SK-N-SH treated with all-trans-retinoic acid at 6 μM for 48 hours (cell line): Measurements from ENCODE around the gene ZNF264.

Experiments used
- BACH2 ChIP-seq: fragments of 250-450 bp; sonication (Bioruptor Pico); IDR thresholded peaks from 2 replicates; pipeline ENCODE4 v1.9.0; 2021; ENCODE audit warnings: mild to moderate bottlenecking, borderline replicate concordance
- CSDC2 ChIP-seq: fragments of 250-450 bp; sonication (Bioruptor Pico); IDR thresholded peaks from 2 replicates; pipeline ENCODE4 v1.5.0; 2020; ENCODE audit warnings: mild to moderate bottlenecking, moderate library complexity
- ESRRG ChIP-seq: fragments of 250-450 bp; sonication (Bioruptor Pico); IDR thresholded peaks from 2 replicates; pipeline ENCODE4 v1.6.1; 2021; ENCODE audit warnings: mild to moderate bottlenecking
- GLIS3 ChIP-seq: fragments of 250-450 bp; sonication (Bioruptor Pico); IDR thresholded peaks from 2 replicates; pipeline ENCODE4 v1.5.0; 2020; ENCODE audit warnings: mild to moderate bottlenecking, moderate library complexity
- PPARA ChIP-seq: fragments of 250-450 bp; sonication (Bioruptor Pico); IDR thresholded peaks from 2 replicates; pipeline ENCODE4 v1.5.0; 2020; ENCODE audit warnings: mild to moderate bottlenecking, borderline replicate concordance
- RARB ChIP-seq: fragments of 250-450 bp; sonication (Bioruptor Pico); IDR thresholded peaks from 2 replicates; pipeline ENCODE4 v1.8.0; 2021; ENCODE audit warnings: mild to moderate bottlenecking, moderate library complexity
- SNAI2 ChIP-seq: fragments of 250-450 bp; sonication (Bioruptor Pico); IDR thresholded peaks from 2 replicates; pipeline ENCODE4 v1.5.0; 2020; ENCODE audit warnings: mild to moderate bottlenecking, moderate library complexity
- ZFP3 ChIP-seq: fragments of 250-450 bp; sonication (Bioruptor Pico); IDR thresholded peaks from 2 replicates; pipeline ENCODE4 v1.5.0; 2020; ENCODE audit warnings: mild to moderate bottlenecking, moderate library complexity
- TF ChIP-seq, protein P1 (sequence below): fragments of 250-450 bp; sonication (Bioruptor Pico); IDR thresholded peaks from 2 replicates; pipeline ENCODE4 v1.5.1; 2020; ENCODE audit warnings: low read depth, mild to moderate bottlenecking, moderate library complexity
- TF ChIP-seq, protein P2 (sequence below): fragments of 250-450 bp; sonication (Bioruptor Pico); IDR thresholded peaks from 2 replicates; pipeline ENCODE4 v1.5.1; 2021; ENCODE audit warnings: mild to moderate bottlenecking, moderate library complexity

DNA sequence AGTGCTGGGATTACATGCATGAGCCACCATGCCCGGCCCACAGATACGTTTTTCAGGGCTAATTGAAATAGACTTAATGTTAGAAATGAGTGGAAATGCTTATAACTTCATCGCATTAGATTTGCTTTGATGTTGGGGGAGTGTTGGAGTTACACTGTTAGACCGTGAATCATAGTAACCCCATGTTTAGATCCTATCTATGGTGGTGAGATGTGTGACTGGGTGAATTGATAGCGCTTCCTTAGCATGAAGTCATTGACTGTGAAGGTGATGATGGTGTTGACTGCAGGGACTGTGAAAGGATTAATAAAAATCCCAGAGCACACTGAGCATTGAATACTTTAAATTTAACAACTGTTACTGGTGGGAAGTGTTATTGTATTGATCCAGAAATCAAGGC lies 1.7 kb downstream of the ZNF264 start:
- TF ChIP-seq CSDC2, result no peak
- no peak for TF ChIP-seq ZFP3 (CRISPR knock-in tag)
- TF ChIP-seq ESRRG (CRISPR knock-in tag), result no peak
- TF ChIP-seq, protein P1, sequence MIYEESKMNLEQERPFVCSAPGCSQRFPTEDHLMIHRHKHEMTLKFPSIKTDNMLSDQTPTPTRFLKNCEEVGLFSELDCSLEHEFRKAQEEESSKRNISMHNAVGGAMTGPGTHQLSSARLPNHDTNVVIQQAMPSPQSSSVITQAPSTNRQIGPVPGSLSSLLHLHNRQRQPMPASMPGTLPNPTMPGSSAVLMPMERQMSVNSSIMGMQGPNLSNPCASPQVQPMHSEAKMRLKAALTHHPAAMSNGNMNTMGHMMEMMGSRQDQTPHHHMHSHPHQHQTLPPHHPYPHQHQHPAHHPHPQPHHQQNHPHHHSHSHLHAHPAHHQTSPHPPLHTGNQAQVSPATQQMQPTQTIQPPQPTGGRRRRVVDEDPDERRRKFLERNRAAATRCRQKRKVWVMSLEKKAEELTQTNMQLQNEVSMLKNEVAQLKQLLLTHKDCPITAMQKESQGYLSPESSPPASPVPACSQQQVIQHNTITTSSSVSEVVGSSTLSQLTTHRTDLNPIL, result no peak
- TF ChIP-seq RARB (CRISPR knock-in tag), result no peak
- TF ChIP-seq, protein P2, sequence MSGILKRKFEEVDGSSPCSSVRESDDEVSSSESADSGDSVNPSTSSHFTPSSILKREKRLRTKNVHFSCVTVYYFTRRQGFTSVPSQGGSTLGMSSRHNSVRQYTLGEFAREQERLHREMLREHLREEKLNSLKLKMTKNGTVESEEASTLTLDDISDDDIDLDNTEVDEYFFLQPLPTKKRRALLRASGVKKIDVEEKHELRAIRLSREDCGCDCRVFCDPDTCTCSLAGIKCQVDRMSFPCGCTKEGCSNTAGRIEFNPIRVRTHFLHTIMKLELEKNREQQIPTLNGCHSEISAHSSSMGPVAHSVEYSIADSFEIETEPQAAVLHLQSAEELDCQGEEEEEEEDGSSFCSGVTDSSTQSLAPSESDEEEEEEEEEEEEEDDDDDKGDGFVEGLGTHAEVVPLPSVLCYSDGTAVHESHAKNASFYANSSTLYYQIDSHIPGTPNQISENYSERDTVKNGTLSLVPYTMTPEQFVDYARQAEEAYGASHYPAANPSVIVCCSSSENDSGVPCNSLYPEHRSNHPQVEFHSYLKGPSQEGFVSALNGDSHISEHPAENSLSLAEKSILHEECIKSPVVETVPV (CRISPR knock-in tag), result no peak
- TF ChIP-seq SNAI2 (CRISPR knock-in tag), result no peak
- no peak for TF ChIP-seq BACH2 (CRISPR knock-in tag)
- no peak for TF ChIP-seq PPARA (CRISPR knock-in tag)
- no peak for TF ChIP-seq GLIS3 (CRISPR knock-in tag)
